GM18520 (cell line): ENCODE measurements around the gene KRT2.

Experiments
- ATAC-seq: cut with Tn5 transposase; IDR thresholded peaks from one replicate; pipeline ENCODE4 v1.9.1; 2021; ENCODE audit not compliant: unreplicated experiment

The KRT2 gene

DNA sequence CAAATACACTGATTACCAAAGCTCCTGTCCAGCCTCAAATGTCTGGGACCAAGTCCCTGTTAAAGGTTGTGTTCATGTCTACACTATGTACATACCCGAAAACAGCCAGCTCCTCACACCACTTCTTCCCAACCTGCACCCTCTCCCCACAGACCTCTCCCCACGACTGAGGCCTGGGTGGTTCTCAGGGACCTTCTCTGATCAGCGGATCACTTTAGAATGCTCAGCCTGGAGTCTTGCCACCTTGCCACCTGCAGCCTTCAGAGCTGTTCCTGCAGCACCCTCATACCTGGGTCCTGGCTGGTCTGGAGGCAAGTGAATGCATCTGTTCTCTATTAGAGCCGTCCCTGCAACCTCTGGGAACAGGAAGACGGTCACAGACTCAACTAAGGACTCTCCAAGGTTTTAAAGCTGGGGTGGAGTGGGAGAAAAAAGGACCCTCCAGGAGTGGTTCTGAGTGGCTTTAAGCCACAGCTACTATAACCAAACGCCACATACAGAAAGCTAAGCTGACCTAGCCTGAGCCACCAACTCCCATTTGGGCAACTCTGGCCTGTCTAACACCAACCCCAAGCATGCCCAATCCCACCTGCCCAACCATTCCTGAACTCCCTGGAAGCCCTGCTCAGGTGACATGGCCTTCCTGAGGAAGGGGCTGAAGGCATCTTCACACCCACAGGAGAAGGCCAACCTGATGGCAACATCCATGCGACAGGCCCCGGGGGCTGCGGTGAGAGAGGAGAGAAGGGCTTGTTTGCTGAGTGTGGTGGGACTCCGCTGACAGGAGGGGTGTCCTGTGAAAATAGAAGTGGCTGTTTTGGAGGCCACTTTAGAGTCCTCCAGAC lies 8.6 kb downstream of the KRT2 start:
- no peak for ATAC-seq

DNA sequence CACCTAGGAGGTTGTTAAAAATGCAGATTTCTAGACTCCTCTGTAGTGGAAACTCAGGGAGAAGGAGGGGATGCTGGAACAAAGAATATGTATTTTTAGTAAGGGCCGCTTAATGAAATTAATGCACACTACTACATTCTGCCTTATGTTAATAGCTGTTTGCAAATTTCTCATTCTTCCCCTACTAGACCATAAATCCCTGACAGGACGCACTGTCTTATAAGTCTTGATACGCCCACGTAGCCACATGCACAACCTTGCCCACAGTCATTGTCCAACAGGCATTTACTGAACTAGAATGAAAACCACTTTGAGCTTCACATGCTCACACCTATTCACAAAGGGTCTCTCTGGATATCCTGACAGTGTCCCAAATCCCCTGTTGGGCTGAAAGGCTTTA lies 10.5 kb downstream of the KRT2 start:
- no peak for ATAC-seq

DNA sequence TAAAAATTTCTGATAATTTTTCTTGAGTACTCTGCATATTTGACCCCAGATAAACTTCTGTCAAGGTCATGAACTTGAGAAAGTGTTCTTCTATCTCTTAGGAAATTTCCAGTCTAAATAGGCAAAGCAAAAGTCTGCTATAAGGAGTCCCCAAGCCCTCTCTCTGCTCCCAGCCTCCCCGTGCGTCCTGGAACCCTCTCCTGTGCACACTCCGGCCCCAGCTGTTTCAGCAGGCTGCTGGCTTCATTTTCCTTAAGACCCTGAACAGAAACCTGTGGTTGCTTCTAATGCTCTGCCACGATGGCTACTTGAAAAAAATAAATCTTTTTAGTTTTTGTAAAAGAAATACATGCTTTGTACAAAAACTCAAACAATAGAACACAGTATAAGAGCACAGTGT lies 14.7 kb downstream of the KRT2 start:
- ATAC-seq = no peak

DNA sequence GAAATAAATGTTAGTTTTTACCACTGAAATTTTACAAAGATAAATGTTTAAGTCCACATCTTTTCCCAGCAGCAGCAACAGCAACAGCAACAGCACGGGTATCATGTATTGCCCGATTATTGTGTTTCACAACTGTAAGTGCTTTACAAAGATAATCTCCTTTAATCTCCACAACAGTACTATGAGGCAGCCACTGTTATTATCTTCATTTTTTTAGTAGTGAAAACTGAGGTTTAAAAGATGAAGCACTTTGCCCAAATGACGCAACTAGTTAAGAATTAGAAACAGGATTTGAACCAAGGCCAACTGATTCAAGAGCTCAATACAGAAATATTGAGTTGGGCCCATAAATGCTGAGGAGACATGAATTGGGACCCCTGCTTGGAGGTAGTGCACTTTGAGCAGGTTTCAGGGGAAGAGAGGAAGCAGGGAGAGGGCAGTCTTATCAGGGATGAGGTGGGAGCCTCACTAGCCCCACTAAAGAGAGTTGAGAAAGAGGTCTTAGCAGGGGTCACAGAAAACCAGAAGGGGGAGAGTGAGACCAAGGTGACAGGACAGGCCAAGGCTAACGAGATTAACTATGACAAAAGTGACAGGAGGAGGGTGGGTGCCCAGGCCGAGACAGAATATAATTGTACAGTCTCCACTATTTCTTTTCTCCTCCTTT lies 15.3 kb downstream of the KRT2 start:
- ATAC-seq = no peak

DNA sequence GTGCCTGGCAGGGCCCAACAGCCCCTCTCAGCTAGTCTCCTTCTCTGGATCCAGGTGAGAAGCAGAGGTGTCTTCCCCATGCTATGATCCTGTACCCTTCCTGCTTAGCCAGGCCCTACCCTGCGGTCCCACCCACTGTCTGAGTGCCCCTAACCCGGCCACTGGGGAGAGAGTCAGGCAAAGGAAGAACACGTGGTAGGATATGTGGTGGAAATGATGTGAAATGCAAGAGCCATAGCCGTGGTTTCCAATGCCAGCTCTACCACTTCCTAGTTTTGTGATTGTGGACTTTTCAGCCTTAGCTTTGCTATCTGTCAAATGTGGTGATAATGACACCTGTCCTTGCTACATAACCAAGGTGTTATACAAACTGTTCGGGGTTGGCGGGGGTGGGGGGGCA lies 15.8 kb downstream of the KRT2 start:
- ATAC-seq = no peak

DNA sequence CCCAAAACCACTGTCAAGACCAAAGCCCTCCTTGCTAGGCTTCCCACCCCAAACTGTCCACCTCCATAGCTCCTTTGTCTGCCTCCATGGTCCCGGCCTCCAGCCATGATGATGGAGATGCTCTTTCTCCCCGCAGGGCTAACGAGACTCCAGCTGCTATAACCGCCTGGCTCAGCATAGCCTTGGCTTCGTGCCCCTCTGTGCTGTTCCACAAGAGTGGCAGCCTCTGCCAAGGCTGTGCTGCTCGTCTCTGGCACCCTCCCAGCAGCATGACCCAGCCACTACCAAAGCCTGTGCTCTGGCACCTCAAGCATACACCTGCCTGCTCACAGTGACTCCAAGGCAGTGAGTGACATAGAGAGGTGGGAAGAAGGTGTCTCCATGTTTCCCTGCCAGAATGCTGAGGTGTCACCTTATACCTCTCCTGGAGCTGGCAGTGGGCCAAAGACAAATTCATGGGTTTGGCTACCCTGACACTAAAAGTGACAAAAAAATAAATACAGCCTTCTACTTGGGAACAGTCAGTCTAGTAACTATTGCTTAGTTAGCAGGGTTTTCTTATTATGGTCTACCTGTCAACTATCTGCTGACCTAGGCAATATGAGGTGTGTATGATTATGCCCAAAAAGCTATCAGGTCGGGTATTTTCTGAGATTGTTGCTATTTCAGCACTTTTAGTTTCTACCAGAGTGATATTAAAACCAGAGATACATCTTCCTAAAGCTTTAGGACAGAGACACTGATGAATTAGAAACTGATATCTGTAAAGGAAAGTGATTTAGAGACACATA lies 17.6 kb downstream of the KRT2 start:
- no peak for ATAC-seq

DNA sequence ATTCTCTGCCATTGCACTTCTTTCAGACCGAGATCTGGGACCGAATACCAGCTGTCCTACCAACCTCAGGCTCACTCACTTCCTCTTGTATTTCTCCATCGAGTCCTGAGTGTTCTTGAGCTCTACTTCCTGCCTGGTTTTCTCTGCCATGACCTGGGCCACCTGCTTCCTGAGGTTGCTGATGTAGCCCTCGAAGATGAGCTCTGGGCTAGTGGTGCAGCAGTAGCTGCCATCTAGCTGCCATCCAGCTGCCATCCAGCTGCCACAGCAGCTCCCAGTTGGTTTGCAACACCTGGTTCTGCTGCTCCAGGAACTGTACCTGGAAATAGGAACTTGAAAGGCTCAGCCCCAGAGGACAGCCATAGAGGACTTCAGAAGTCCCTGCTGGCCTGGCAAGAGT lies 18.6 kb downstream of the KRT2 start:
- no peak for ATAC-seq

DNA sequence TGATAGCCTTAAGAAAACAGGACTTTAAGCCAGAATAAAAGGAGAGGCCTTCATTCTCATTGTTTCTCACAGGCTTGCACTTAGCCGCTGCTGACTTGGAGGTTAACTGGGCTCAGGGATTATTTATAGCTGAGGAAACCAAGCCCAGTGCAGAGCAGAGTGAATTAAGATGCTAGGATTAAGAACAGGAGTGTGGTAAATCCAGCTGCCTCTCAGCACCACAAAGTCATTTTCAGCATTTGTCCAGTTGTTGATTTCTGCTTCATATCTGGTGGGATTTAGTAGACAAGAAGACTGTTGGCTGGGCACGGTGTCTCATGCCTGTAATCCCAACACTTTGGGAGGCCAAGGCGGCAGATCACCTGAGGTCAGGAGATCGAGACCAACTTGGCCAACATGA lies 19.4 kb downstream of the KRT2 start:
- no peak for ATAC-seq

DNA sequence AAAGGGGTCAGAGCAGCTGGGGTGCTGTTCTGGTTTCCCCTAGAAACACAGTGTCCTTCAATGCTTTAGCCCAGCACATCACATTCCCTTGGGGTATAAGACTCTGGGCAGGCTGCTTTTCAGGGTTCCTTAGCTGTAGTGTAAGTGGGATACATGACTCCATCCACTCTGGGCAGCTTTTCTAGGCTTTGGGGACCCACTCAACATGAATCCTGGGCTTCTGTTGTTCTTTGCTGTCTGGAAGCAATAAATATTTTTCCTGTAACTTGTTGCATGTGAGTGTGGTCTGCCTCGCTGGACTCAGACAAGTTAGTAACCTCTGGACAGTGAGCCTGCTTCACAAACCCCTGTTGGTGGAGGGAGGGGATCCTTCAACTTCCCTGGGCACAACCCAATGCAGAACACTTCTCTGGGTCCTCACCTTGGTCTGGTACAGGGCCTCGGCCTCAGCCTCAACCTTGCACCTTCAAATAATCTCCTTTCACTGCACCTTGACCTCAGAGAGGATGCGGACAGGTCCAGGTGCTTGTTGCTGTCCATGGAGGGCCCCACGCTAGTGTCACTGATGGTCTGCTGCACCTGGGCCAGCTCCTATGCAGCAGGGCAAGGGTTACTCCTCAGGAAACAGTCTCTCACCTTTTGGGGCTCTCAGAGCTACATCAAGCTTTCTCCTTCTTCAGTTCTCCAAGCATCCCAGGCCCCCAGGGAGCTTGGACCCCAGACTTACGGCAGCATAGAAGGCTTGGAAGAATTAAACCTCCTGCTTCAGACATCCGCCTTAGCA lies 20.1 kb downstream of the KRT2 start:
- no peak for ATAC-seq

DNA sequence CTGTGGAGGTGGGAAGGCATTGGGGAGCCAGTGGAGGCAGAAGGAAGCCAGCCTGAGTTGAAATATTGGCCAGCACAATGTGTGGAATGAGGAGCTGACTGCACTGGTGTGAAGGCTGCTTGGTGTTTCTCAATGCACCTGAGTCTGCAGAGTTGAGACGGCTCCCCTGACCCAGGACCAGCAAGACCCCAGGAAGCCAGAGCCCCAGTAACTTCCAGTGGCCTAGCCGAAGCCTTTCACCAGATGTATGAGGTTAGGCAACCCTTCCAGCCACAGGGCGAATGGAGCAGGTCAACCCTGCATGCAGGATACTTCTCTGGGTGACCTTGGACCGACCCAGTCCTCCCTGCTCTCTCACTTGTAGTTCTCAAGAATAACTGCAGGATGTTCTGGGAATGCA lies 20.7 kb downstream of the KRT2 start:
- no peak for ATAC-seq

DNA sequence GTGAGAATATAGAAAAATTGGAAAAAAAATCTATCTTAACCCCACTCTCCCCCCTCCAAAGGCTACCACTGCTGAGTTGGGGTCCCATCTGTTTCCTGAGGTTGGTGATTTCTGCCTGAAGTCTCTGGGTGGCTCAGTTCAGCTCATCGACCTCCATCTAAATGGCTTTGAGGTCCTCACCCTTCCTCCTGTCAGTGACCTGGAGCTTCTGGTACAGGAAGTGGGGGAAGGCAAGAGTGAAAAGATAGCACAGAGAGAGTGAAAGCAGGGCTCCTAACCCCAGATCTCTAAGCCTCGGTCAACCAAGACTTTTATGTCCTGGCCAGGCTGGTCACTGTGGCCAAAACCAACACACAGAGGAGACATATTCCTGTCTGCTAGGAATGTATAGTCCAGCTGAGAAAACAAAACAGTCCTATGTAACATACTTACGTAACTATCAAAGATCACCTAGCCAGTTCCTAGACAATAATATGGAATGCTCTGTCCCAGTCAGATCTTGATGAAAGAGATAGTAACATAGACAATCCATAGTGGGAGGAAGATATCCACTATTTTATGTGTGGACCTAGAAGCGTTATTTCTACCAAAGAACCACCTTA lies 21.3 kb downstream of the KRT2 start:
- ATAC-seq = no peak

DNA sequence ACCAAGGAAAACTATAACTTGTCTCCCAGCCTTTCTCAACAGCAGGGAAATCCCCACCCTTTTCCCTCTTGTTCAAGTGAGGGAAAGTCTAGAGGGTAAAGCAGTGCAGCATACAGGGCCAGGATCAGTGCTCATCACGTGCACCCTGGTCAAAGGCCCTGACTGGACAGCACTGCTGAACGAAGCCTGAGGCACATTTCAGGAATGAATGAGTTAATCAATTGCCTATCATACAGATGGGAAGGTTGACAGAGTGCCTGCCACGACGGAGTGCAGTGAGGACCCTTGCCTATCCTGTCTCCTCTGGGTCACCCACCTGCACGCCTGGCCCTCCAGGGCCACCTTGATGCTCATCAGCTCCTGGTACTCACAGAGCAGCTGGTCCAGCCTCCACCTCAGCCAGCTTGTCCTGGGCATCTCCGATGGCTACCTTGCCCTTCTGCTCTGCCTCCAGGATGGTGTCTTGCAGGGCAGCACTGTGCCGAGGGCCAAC lies 22.0 kb downstream of the KRT2 start:
- no peak for ATAC-seq

DNA sequence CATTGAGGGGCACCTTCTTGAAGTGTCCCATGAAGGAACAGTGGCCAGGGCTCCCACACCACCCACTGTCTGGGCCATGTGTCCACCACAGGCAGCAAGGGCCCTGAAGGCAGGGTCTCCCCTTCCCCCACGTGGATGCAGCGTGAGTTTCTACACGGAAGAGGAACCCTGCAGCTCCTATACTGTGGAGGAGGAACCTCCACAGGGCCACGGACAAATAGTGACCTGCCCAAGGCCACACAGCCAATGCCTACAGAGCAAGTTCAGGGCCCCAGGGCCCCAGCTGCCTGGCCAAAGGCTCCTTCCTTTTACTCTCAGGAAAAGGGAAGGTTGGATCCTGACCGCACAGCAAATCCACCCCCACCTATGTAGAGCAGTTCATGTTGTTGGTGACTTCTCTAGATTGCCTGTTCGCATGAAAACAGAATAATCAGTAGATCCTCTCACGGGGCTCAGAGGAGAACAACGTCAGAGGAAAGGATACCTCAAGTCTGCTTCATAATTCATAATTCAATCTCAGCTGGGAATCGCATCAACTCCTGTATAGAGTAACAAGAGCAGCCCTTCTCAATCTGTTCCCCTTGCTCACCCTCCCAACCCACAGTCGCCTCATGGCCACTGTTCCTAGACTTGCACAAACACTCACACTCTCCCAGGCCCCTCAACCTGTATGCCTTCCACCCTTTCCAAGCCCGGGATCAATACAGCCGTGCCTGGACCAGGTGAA lies 22.6 kb downstream of the KRT2 start:
- ATAC-seq = no peak

DNA sequence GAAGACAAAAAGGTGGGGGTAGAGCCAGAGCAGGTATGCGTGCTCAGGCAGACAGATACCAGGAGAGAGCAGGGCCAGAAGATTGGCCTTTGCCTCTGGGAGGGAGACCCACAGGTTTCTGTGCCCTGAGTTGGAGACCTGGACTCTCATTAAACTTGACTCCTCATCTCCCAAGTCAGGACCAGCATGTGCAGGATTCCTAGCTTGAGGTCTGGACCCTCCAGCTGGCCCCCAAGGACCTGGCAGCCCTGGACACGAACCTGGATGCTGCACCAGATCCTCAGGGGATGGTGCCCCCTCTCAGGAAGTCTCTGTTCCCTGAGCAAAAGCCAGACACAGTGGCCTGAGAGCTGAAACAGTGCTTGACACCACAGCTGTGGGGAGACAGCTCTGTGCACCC lies 23.2 kb downstream of the KRT2 start:
- ATAC-seq = no peak

DNA sequence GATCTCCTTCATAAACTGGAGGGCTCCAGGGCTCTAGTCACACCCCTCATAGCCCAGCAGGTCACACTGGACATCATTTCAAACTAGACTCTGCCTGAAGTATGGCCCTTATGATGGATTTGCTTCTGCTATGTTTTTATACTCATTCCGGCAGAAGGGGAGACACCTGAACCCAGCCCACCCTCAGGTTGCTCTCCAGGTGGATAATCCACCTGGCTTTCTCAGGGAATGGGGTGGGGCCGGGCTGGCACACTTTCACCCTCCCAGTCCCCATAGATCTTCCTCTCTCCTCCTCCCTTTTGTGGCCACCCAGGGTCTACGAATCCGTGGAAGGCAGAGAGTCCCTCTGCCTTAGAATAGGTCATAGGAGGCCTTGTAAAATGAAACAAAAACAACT lies 23.9 kb downstream of the KRT2 start:
- no peak for ATAC-seq

DNA sequence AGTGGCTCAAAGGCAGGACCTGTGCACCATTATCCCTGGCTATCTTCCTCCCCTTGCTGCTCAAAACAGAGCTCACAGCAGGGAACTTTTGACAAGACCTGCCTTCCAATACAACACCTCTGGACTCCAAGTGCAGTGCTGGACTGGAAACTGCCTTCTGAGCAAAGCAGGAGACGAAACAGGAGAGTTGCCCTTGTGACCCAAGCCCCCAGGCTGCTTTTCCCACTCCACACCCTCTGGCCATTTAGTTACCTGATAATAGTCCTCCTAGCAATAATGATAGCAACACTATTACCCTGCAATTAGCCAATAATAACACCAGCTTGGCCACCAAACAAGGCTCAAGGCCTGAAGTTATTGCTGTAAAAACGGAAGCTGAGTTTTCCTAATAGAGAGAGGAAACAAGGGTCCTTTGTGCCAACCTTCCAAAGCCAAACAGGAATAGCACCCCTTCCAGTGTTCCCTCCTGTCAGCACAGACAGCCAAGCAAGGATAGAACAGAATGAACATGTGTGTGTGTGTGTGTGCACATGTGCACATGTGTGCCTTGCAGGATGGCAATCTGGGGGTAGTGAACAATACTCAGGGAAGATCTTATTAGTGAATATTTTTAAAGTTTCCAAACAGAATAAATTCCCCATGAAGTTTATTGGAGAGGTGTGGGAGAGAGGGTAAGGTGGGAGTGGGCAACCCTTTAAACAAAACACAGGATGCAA lies 24.5 kb downstream of the KRT2 start:
- no peak for ATAC-seq

DNA sequence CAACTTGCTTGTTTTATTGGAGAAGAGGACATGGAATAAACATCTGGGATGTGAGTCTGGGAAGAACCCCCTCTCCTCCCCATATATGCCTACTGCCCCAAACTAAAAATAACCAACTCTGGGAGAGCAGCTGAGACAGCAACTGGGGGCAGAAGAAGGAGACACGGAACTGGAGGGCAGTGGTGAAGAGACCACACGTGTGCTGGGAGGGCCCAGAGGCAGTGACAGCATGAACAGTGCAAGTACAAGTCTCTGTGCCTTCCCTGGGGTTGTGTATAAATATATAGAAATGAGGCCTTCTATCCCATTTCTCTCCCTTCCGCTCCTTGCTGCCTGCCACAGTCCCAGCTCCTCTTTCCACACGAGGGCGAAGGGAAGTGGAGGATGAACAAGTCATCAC lies 29.7 kb downstream of the KRT2 start:
- ATAC-seq = no peak

DNA sequence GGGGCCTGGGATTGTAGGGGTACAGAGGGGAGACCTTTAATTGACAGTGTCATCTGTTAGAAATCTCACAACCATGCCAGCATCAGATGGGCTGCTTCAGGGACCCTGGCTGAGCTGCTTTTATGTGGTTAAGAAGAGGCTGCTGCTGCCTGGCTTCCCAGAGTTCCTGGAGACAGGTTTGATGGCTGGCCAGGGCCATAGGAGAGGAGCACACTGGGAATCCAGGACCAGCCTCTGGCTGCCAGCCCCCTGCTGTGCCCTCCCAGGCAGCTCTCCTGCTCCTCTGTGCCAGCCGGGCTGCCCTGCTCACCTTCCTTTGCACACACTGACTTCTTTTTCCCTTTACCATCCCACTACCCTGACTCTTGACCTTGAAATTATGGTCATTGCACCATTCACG lies 33.1 kb downstream of the KRT2 start:
- no peak for ATAC-seq

DNA sequence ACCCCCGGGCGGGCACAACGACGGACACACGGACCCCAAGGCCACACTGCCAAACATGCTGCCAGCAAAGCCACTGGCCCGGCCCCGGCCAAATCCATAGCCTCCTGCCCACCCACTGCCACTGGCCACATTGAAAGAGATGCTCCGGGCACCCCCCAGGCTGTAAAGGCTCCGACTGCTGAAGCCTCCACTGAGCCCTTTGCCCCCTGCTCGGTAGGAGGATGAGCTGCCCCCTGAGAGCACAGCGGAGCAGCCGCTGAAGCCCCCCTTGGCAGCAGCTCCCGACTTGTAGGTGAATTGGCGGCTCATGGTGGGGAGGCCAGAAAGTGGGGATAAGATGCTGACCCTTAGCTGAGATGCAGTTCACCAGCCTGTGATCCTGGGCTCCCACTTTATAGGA lies 33.8 kb downstream of the KRT2 start, which contains the start of gene KRT73:
KRT73 (minus strand) TSS at position 344 of the 400 bp plus-strand sequence; CDS start at position 309, 35 bp downstream.
- ATAC-seq = no peak
